Measurements from ENCODE around the gene SMARCC1. TPM values are rescaled to one million over a fixed set of nuclear protein-coding genes. Genes with fewer than 3 reads are reported as not detected.

SMARCC1 gene
- total RNA-seq, 2 experiments from 2014 or later: 74.2 to 76.2 TPM

- ATAC-seq (ENCODE audit: poor library complexity) (no peak), DNase-seq (no peak)
- H3K36me3 Mint-ChIP-seq (ENCODE audit: low read depth): peaks cover 91% of the 10 kb centered on the region
- Histone ChIP-seq H3K27me3 (ENCODE audit: control insufficient read depth in 1 of 2, insufficient read depth in 2 of 2, low read length in 2 of 2) (no peaks in the 10 kb centered on the region), H3K4me3 (ENCODE audit: low read length) (no peak overlapping the region), H3K4me1 (ENCODE audit: insufficient read depth, low read length) (no peaks in the 10 kb centered on the region), H3K36me3 (ENCODE audit: insufficient read depth, low read length) (peaks cover 74% of the 10 kb centered on the region), H3K27ac (ENCODE audit: low read depth in 1 of 2, low read length in 2 of 2) (no peak overlapping the region), H3K9me3 (ENCODE audit: control insufficient read depth in 1 of 2, insufficient read depth in 1 of 2, low read length in 2 of 2) (no peaks in the 10 kb centered on the region)
- POLR2A ChIA-PET: no interaction called here
- CTCF ChIA-PET: no interaction called here
- H3K27me3 Mint-ChIP-seq: no peaks in the 10 kb centered on the region
- TF ChIP-seq CTCF (IDR thresholded peaks at IDR 0.05): no peak
- no peak overlapping the region for H3K4me3 Mint-ChIP-seq
- intact Hi-C loops (cut with DNase I, micrococcal nuclease): no loop called here
- H3K9me3 Mint-ChIP-seq: no peaks in the 10 kb centered on the region
- peak overlapping the region; percentile 10 for H3K27ac Mint-ChIP-seq
- H3K4me1 Mint-ChIP-seq (ENCODE audit: low read depth): peaks cover 6% of the 10 kb centered on the region
Observed at GRCh38 chr3:47635536-47635935, 146.2 kb downstream of the SMARCC1 start.

- POLR2A ChIA-PET: interaction anchor here (0.7 kb wide), 1 partner anchor 14 kb away, joined by 4 read pairs; no protein-coding TSS in a partner anchor
Observed at GRCh38 chr3:47634996-47635395, 146.7 kb downstream of the SMARCC1 start.

GRCh38 chr3:47630810-47631209 is 150.9 kb downstream of the SMARCC1 start:
- Histone ChIP-seq H3K27ac (ENCODE audit: low read depth in 1 of 2, low read length in 2 of 2) (no peak overlapping the region), H3K4me1 (ENCODE audit: insufficient read depth, low read length) (no peaks in the 10 kb centered on the region), H3K27me3 (ENCODE audit: control insufficient read depth in 1 of 2, insufficient read depth in 2 of 2, low read length in 2 of 2) (no peaks in the 10 kb centered on the region), H3K4me3 (ENCODE audit: low read length) (no peak overlapping the region), H3K9me3 (ENCODE audit: control insufficient read depth in 1 of 2, insufficient read depth in 1 of 2, low read length in 2 of 2) (no peaks in the 10 kb centered on the region), H3K36me3 (ENCODE audit: insufficient read depth, low read length) (peaks cover 78% of the 10 kb centered on the region)
- H3K4me1 Mint-ChIP-seq (ENCODE audit: low read depth): peaks cover 6% of the 10 kb centered on the region
- no peaks in the 10 kb centered on the region for H3K9me3 Mint-ChIP-seq
- ChIA-PET CTCF (no interaction called here), POLR2A (no interaction called here)
- no peak overlapping the region for H3K4me3 Mint-ChIP-seq
- no peak for TF ChIP-seq CTCF (IDR thresholded peaks at IDR 0.05)
- peaks cover 92% of the 10 kb centered on the region for H3K36me3 Mint-ChIP-seq (ENCODE audit: low read depth)
- H3K27ac Mint-ChIP-seq: no peak overlapping the region
- ATAC-seq (ENCODE audit: poor library complexity) (no peak), DNase-seq (no peak)
- no peaks in the 10 kb centered on the region for H3K27me3 Mint-ChIP-seq
- intact Hi-C loops (cut with DNase I, micrococcal nuclease): no loop called here

More at GRCh38 chr3:47634996-47635395, 146.7 kb downstream of the SMARCC1 start:
- TF ChIP-seq CTCF (IDR thresholded peaks at IDR 0.05): no peak
- no peak for ATAC-seq (ENCODE audit: poor library complexity)
- CTCF ChIA-PET: no interaction called here
- Histone ChIP-seq H3K4me3 (ENCODE audit: low read length) (no peak overlapping the region), H3K36me3 (ENCODE audit: insufficient read depth, low read length) (peaks cover 78% of the 10 kb centered on the region), H3K4me1 (ENCODE audit: insufficient read depth, low read length) (no peaks in the 10 kb centered on the region), H3K27me3 (ENCODE audit: control insufficient read depth in 1 of 2, insufficient read depth in 2 of 2, low read length in 2 of 2) (no peaks in the 10 kb centered on the region), H3K9me3 (ENCODE audit: control insufficient read depth in 1 of 2, insufficient read depth in 1 of 2, low read length in 2 of 2) (no peaks in the 10 kb centered on the region), H3K27ac (ENCODE audit: low read depth in 1 of 2, low read length in 2 of 2) (no peak overlapping the region)
- Mint-ChIP-seq H3K4me3 (no peak overlapping the region), H3K27me3 (no peaks in the 10 kb centered on the region), H3K4me1 (ENCODE audit: low read depth) (peaks cover 6% of the 10 kb centered on the region), H3K27ac (peak overlapping the region; percentile 10), H3K36me3 (ENCODE audit: low read depth) (peaks cover 91% of the 10 kb centered on the region), H3K9me3 (no peaks in the 10 kb centered on the region)
- peak in 1 of 14 experiments; percentile 21 for DNase-seq
- intact Hi-C loops (cut with DNase I, micrococcal nuclease): no loop called here
